ENCODE measurements around the gene SPTBN4. TPM values are rescaled to one million over a fixed set of nuclear protein-coding genes. Genes with fewer than 3 reads are reported as not detected.

The SPTBN4 gene
- total and polyA plus RNA-seq, 10 of the 15 experiments (the other 5 are each of a cell fraction or from before 2014, with no cell fraction given): 0.04 to 1.1 (median 0.34) TPM; not detected in 1

- H4K20me1 ChIP-seq (ENCODE audit: control insufficient read depth, insufficient read depth): no peaks in the 10 kb centered on the region
- no peak overlapping the region for H3K9ac ChIP-seq (ENCODE audit: control insufficient read depth, insufficient read depth, low read length)
- H3K27me3 ChIP-seq (replicated peaks in 1 of 2; ENCODE audit: control insufficient read depth in 2 of 2, insufficient read depth in 2 of 2, low read length in 1 of 2): peaks cover 3% of the 10 kb centered on the region in 2 experiments; a peak in 2 of 4 replicates
- no peak overlapping the region for H3K27ac ChIP-seq (ENCODE audit: control insufficient read depth, insufficient read depth)
- DNase-seq (ENCODE audit: low read depth, low spot score): no peak
- H3K79me2 ChIP-seq (ENCODE audit: control insufficient read depth, insufficient read depth, low read length): no peaks in the 10 kb centered on the region
- H2AFZ ChIP-seq (ENCODE audit: control insufficient read depth, low read depth, low read length): no peak overlapping the region
- H3K4me2 ChIP-seq (ENCODE audit: control insufficient read depth, insufficient read depth): no peak overlapping the region
- no peaks in the 10 kb centered on the region for H3K36me3 ChIP-seq (ENCODE audit: control insufficient read depth in 2 of 2, insufficient read depth in 2 of 2, low read length in 1 of 2)
- H3K4me3 ChIP-seq: no peak overlapping the region
- H3K4me1 ChIP-seq (ENCODE audit: control insufficient read depth, insufficient read depth, low read length): no peaks in the 10 kb centered on the region
- no peak for FAIRE-seq
- CTCF ChIA-PET: interaction anchor here (2.0 kb wide), 1 partner anchor 249 kb away, joined by 6 read pairs; no protein-coding TSS in a partner anchor
- TF ChIP-seq PAX5 (IDR thresholded peaks at IDR 0.05; ENCODE audit: borderline replicate concordance, low read depth, low read length) (no peak), MEF2A (IDR thresholded peaks at IDR 0.05; ENCODE audit: insufficient read depth, low read depth, low read length) (no peak), ATF7 (IDR thresholded peaks at IDR 0.05; ENCODE audit: low read depth) (no peak), ZSCAN29 (IDR thresholded peaks at IDR 0.05) (no peak), ZNF592 (IDR thresholded peaks at IDR 0.05) (no peak), IRF4 (IDR thresholded peaks at IDR 0.05; ENCODE audit: low read depth, low read length) (no peak), FOXK2 (IDR thresholded peaks at IDR 0.05) (no peak), IKZF2 (IDR thresholded peaks at IDR 0.05) (no peak), JUND (IDR thresholded peaks at IDR 0.05; ENCODE audit: low read depth, low read length) (no peak), NR2C2 (IDR thresholded peaks at IDR 0.05; ENCODE audit: borderline replicate concordance, control insufficient read depth, insufficient read length, low read depth) (no peak), NKRF (conservative IDR thresholded peaks at IDR 0.05) (no peak), RFX5 (IDR thresholded peaks at IDR 0.05; ENCODE audit: low read depth, low read length) (no peak), NR2F1 (conservative IDR thresholded peaks at IDR 0.05) (no peak), SUPT20H (IDR thresholded peaks at IDR 0.05; ENCODE audit: borderline replicate concordance, control insufficient read depth, low read depth, low read length) (no peak)
- no peaks in the 10 kb centered on the region for H3K9me3 ChIP-seq (replicated peaks; ENCODE audit: control insufficient read depth, insufficient read depth, low read length)
- no peak for ATAC-seq
- intact Hi-C loops (cut with micrococcal nuclease; ENCODE audit: unreplicated experiment) (no loop called here), in situ Hi-C loops (cut with MboI) (no loop called here)
- no TSS peak for BruUV-seq (replicated peaks)
- 35% methylated on average over 64 of the region's 69 CpGs for WGBS (ENCODE audit: insufficient coverage, insufficient replicate concordance, low lambda C conversion rate, missing lambda C conversion rate)
- POLR2A ChIA-PET: no interaction called here
- SMC1A ChIA-PET (ENCODE audit: uncharacterized antibody, unreplicated experiment): no interaction called here
- RAD21 ChIA-PET (ENCODE audit: unreplicated experiment): no interaction called here
Measured at GRCh38 chr19:40553885-40554857, 87.4 kb downstream of the SPTBN4 start.
